H7 (cell line): ENCODE measurements around the gene TAF9B. TPM values are rescaled to one million over a fixed set of nuclear protein-coding genes. Genes with fewer than 3 reads are reported as not detected.
"Not testable (repeated sequence)": the region's sequence is repeated elsewhere in the genome, so short reads cannot be mapped to it uniquely, and the experiment has no call there.

Experiments
- DNase-seq: peaks from one replicate; pipeline ENCODE4 v3.0.0; 2012
- H3K27me3 ChIP-seq: 2 replicates; pipeline ENCODE4 v1.6.0; 2011; ENCODE audit warnings: mild to moderate bottlenecking, low read length; ENCODE audit not compliant: control insufficient read depth, insufficient read depth
- H3K36me3 ChIP-seq: replicated peaks from 2 replicates; pipeline ENCODE4 v1.5.1; 2011; ENCODE audit warnings: low read length; ENCODE audit not compliant: control insufficient read depth, insufficient read depth
- H3K4me3 ChIP-seq: 2 replicates; pipeline ENCODE4 v1.5.1; 2011; ENCODE audit warnings: low read depth, mild to moderate bottlenecking, control low read depth, low read length, moderate library complexity; ENCODE audit not compliant: insufficient read depth
- total RNA-seq: library from RNA; depleted of rRNA; stranded (reverse); fragments of >200 nt; shearing (Covaris generic); gene quantifications from 2 replicates; pipeline ENCODE4 v1.2.3, GENCODE V29; 2014; rRNA removed

Gene TAF9B
- total RNA-seq: 29.4 and 41.5 TPM in 2 replicates

- Histone ChIP-seq H3K4me3 (peak within 1 kb of the TSS; percentile 75), H3K27me3 (no peaks in the 10 kb centered on the region), H3K36me3 (no peaks in the 10 kb centered on the region)
- peak; percentile 87 for DNase-seq
Measured at GRCh38 chrX:78139160-78140123, at the start of gene TAF9B. TSS of gene TAF9B (minus strand) at chrX:78139650. CDS start at chrX:78139611, 39 bp downstream.

GRCh38 chrX:78182881-78183280 is 43.4 kb upstream of the TAF9B start:
- H3K4me3 ChIP-seq: no peak overlapping the region
- no peaks in the 10 kb centered on the region for H3K36me3 ChIP-seq
- no peak for DNase-seq
- H3K27me3 ChIP-seq: no peaks in the 10 kb centered on the region

- no peak overlapping the region for H3K4me3 ChIP-seq
- DNase-seq: no peak
- H3K36me3 ChIP-seq: no peaks in the 10 kb centered on the region
- H3K27me3 ChIP-seq: no peaks in the 10 kb centered on the region
Measured at GRCh38 chrX:78181307-78181706, 41.9 kb upstream of the TAF9B start.

- Histone ChIP-seq H3K27me3 (no peaks in the 10 kb centered on the region), H3K36me3 (no peaks in the 10 kb centered on the region), H3K4me3 (no peak overlapping the region)
- DNase-seq: no peak
Measured at GRCh38 chrX:78168065-78168464, 28.6 kb upstream of the TAF9B start.

DNA sequence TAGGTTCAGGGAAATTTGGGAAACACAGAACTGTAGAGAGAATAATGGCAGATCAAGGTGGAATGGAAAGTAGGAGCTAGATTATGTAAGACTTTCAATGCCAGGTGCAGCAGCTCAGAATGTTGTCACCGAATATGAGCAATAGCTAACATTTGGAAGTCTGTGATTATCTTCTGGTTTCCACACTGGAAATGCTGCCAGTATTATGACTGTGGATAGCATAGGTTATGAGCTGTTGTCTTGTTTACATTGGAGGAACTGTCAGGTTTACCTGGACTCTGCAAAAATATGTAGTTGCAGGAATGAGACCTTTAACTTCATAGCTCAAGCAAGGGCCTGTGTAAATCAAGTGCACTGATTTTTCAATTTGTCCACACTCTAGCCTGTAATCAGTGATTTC is 26.0 kb upstream of the TAF9B start:
- no peak overlapping the region for H3K4me3 ChIP-seq
- no peaks in the 10 kb centered on the region for H3K36me3 ChIP-seq
- no peak for DNase-seq
- no peaks in the 10 kb centered on the region for H3K27me3 ChIP-seq

- not testable (repeated sequence) for H3K36me3 ChIP-seq, H3K4me3 ChIP-seq, DNase-seq, H3K27me3 ChIP-seq
Measured at GRCh38 chrX:78163175-78163574, 23.7 kb upstream of the TAF9B start.

DNA sequence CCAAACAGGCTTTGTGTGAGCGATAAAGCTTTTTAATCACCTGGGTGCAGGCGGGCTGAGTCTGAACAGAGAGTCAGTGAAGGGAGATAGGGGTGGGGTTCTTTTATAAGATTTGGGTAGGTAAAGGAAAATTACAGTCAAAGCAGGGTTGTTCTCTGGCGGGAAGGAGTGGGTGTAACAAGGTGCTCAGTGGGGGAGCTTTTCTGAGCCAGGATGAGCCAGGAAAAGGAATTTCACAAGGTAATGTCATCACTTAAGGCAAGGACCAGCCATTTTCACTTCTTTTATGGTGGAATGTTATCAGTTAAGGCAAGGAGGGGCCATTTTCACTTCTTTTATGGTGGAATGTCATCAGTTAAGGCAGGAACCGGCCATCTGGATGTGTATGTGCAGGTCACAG is 21.3 kb upstream of the TAF9B start:
- not testable (repeated sequence) for H3K27me3 ChIP-seq, DNase-seq

GRCh38 chrX:78157846-78158245 is 18.4 kb upstream of the TAF9B start:
- not testable (repeated sequence) for H3K27me3 ChIP-seq, DNase-seq, H3K4me3 ChIP-seq, H3K36me3 ChIP-seq

More for the DNA sequence above, 21.3 kb upstream of the TAF9B start:
- not testable (repeated sequence) for H3K36me3 ChIP-seq, H3K4me3 ChIP-seq

DNA sequence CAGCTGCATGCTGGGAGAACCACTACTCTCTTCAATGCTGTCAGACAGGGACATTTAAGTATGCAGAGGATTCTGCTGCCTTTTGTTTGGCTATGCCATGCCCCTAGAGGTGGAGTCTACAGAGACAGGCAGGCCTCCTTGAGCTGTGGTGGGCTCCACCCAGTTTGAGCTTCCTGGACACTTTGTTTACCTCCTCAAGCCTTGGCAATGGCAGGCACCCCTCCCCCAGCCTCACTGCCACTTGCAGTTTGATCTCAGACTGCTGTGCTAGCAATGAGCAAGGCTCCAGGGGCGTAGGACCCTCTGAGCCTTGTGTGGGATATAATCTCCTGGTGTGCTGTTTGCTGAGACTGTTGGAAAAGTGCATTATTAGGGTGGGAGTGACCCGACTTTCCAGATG is 17.9 kb upstream of the TAF9B start:
- not testable (repeated sequence) for DNase-seq, H3K27me3 ChIP-seq, H3K36me3 ChIP-seq, H3K4me3 ChIP-seq

- DNase-seq, H3K36me3 ChIP-seq, H3K27me3 ChIP-seq, H3K4me3 ChIP-seq: not testable (repeated sequence)
Measured at GRCh38 chrX:78147002-78147540, 7.6 kb upstream of the TAF9B start.

GRCh38 chrX:78140206-78140605 is 756 bp upstream of the TAF9B start:
- no peak for DNase-seq
- H3K27me3 ChIP-seq: no peaks in the 10 kb centered on the region
- no peaks in the 10 kb centered on the region for H3K36me3 ChIP-seq
- H3K4me3 ChIP-seq: no peak overlapping the region

- Histone ChIP-seq H3K27me3 (no peaks in the 10 kb centered on the region), H3K36me3 (peaks cover 3% of the 10 kb centered on the region), H3K4me3 (no peak overlapping the region)
- DNase-seq: no peak
Measured at GRCh38 chrX:78133238-78133960, 6.1 kb downstream of the TAF9B start.

DNA sequence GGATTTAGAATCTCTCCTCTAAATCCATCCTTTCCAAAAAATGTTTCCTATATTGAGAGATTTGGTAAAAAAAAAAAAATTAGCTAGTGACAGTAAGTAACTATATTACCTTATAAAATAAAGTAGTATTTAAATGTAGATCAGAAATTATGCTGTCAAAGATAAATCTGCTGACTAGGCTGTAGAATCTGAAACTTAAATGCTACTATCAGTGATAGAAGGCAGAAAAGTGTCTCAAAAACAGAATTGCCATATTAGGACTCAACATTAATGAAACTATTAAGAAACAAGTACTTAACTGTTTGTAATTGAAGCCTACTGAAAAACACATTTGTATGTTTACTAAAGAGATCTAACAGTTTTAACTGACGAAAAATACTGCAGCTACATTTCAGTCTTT is 8.3 kb downstream of the TAF9B start:
- Histone ChIP-seq H3K4me3 (no peak overlapping the region), H3K36me3 (peaks cover 3% of the 10 kb centered on the region), H3K27me3 (no peaks in the 10 kb centered on the region)
- DNase-seq: no peak

DNA sequence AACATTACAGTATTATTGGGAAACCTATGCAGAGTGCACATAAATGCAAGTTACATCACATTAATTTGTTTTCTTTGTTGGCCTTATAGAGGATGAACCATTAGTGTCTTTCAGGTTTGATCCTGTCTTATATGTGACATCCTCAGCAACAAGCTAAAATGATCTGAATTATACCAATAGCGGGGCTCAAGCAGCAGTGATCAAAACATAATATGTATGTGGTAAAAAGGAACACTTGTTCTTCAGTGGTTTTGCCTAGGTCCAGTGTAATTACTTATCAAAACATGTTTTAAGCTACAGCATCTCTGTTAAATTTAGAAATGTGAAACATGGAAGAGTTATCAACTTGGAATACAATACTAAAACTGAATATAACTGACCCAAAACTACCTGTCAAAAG is 9.1 kb downstream of the TAF9B start:
- DNase-seq: no peak
- peaks cover 3% of the 10 kb centered on the region for H3K36me3 ChIP-seq
- H3K4me3 ChIP-seq: no peak overlapping the region
- H3K27me3 ChIP-seq: no peaks in the 10 kb centered on the region

DNA sequence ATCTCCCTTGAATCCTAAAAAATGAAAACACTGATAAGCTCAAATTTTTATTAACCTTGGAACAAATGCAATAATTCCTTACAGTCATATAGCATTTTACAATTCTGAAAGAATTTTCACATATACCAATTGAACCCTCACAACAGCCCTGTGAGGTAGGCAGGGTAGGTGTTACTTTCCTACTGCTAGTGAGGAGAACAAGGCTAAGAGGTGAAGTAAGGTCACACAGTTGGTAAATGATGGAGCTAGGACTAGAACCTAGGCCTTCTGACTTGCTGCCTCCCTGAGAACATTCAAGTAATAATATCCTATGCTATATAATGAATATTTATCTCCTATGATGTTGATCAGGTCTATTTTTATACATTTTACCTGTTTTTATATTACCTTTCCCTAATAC is 9.7 kb downstream of the TAF9B start:
- no peak overlapping the region for H3K4me3 ChIP-seq
- H3K36me3 ChIP-seq: peaks cover 8% of the 10 kb centered on the region
- no peaks in the 10 kb centered on the region for H3K27me3 ChIP-seq
- DNase-seq: no peak
